ENCODE measurements around the gene PIGS. TPM values are rescaled to one million over a fixed set of nuclear protein-coding genes. Genes with fewer than 3 reads are reported as not detected.

The PIGS gene
- total and polyA plus RNA-seq, 2 donors (not counting 3 experiments of a cell fraction or from before 2014, with no cell fraction given), result 71.3 to 110 TPM

GRCh38 chr17:28513476-28513875 lies 57.8 kb downstream of the PIGS start:
- FAIRE-seq, result no peak
- no peak overlapping the region for H3K27ac ChIP-seq (ENCODE audit: insufficient read depth, low read depth, low read length)
- no TSS peak for BruUV-seq (replicated peaks)

GRCh38 chr17:28511858-28512461 lies 59.4 kb downstream of the PIGS start:
- Histone ChIP-seq H3K9me3 (replicated peaks; ENCODE audit: control insufficient read depth, insufficient read depth, low read length) (no peaks in the 10 kb centered on the region), H4K20me1 (replicated peaks; ENCODE audit: control insufficient read depth, extremely low read depth, insufficient read depth, low read length) (no peaks in the 10 kb centered on the region), H3K9ac (replicated peaks; ENCODE audit: extremely low read depth, insufficient read depth, low read length) (no peak overlapping the region), H3K4me3 (replicated peaks in 1 of 3; ENCODE audit: insufficient read depth in 1 of 3, low read depth in 1 of 3, low read length in 3 of 3) (no peak overlapping the region), H3K27ac (ENCODE audit: insufficient read depth, low read depth, low read length) (no peak overlapping the region), H3K4me1 (ENCODE audit: control insufficient read depth, extremely low read depth, insufficient read depth, low read length) (no peaks in the 10 kb centered on the region), H3K4me2 (ENCODE audit: insufficient read depth, low read length) (no peak overlapping the region), H3K79me2 (ENCODE audit: control insufficient read depth, insufficient read depth, low read length) (no peaks in the 10 kb centered on the region), H3K9me1 (replicated peaks; ENCODE audit: control insufficient read depth, extremely low read depth, insufficient read depth, low read length) (no peaks in the 10 kb centered on the region), H2AFZ (ENCODE audit: low read depth, low read length) (no peak overlapping the region), H3K36me3 (ENCODE audit: control insufficient read depth in 2 of 2, extremely low read depth in 1 of 2, insufficient read depth in 2 of 2, low read length in 2 of 2) (no peaks in the 10 kb centered on the region), H3K27me3 (ENCODE audit: control insufficient read depth in 2 of 2, insufficient read depth in 2 of 2, low read length in 2 of 2) (peaks cover 11 to 20% of the 10 kb centered on the region in 2 experiments)
- CTCF ChIA-PET, result no interaction called here
- dilution Hi-C loops (cut with MboI; ENCODE audit: extremely low pct_ligation_motif_present, low sequenced_read_pairs), result no loop called here
- DNase-seq (ENCODE audit: low read depth, low spot score) (no peak), FAIRE-seq (no peak)
- BruUV-seq (replicated peaks), result no TSS peak
- TF ChIP-seq CTCF (IDR thresholded peaks at IDR 0.05; ENCODE audit: extremely low read depth in 1 of 2, insufficient read depth in 1 of 2, low read depth in 1 of 2, low read length in 2 of 2), result no peak
- TF ChIP-seq MYC (IDR thresholded peaks at IDR 0.05; ENCODE audit: low read depth, low read length), result no peak
- no peak for TF ChIP-seq MAX (IDR thresholded peaks at IDR 0.05; ENCODE audit: insufficient read depth, insufficient read length)
- POLR2A ChIA-PET, result no interaction called here
- intact Hi-C loops (cut with micrococcal nuclease), result no loop called here

More at GRCh38 chr17:28513476-28513875, 57.8 kb downstream of the PIGS start:
- Histone ChIP-seq H3K36me3 (ENCODE audit: control insufficient read depth in 2 of 2, extremely low read depth in 1 of 2, insufficient read depth in 2 of 2, low read length in 2 of 2) (no peaks in the 10 kb centered on the region), H4K20me1 (replicated peaks; ENCODE audit: control insufficient read depth, extremely low read depth, insufficient read depth, low read length) (no peaks in the 10 kb centered on the region), H3K4me3 (replicated peaks in 1 of 3; ENCODE audit: insufficient read depth in 1 of 3, low read depth in 1 of 3, low read length in 3 of 3) (no peak overlapping the region), H3K79me2 (ENCODE audit: control insufficient read depth, insufficient read depth, low read length) (no peaks in the 10 kb centered on the region), H3K9ac (replicated peaks; ENCODE audit: extremely low read depth, insufficient read depth, low read length) (no peak overlapping the region), H3K9me1 (replicated peaks; ENCODE audit: control insufficient read depth, extremely low read depth, insufficient read depth, low read length) (no peaks in the 10 kb centered on the region), H3K9me3 (replicated peaks; ENCODE audit: control insufficient read depth, insufficient read depth, low read length) (no peaks in the 10 kb centered on the region), H3K4me1 (ENCODE audit: control insufficient read depth, extremely low read depth, insufficient read depth, low read length) (no peaks in the 10 kb centered on the region), H2AFZ (ENCODE audit: low read depth, low read length) (no peak overlapping the region), H3K27me3 (ENCODE audit: control insufficient read depth in 2 of 2, insufficient read depth in 2 of 2, low read length in 2 of 2) (peaks cover 5 to 10% of the 10 kb centered on the region in 2 experiments), H3K4me2 (ENCODE audit: insufficient read depth, low read length) (no peak overlapping the region)
- ChIA-PET POLR2A (no interaction called here), CTCF (interaction anchor here (1.3 kb wide), 1 partner anchor 97 kb away, joined by 3 read pairs; no protein-coding TSS in a partner anchor)
- intact Hi-C loops (cut with micrococcal nuclease) (no loop called here), dilution Hi-C loops (cut with MboI; ENCODE audit: extremely low pct_ligation_motif_present, low sequenced_read_pairs) (no loop called here)
- DNase-seq (ENCODE audit: low read depth, low spot score), result no peak
- TF ChIP-seq MYC (IDR thresholded peaks at IDR 0.05; ENCODE audit: low read depth, low read length) (no peak), FOS (IDR thresholded peaks at IDR 0.05; ENCODE audit: borderline replicate concordance, insufficient read depth, low read length) (no peak), MAX (IDR thresholded peaks at IDR 0.05; ENCODE audit: insufficient read depth, insufficient read length) (no peak), EZH2 (IDR thresholded peaks at IDR 0.05; ENCODE audit: borderline replicate concordance, low read depth, low read length, severe bottlenecking) (no peak)

Data from endothelial cell of umbilical vein (primary cell).